Gastrocnemius medialis (tissue), 4 donors: ENCODE data around the gene HMGCL.

Source experiments
- POLR2A ChIP-seq, 2 donors: fragments of 450-650 bp; IDR thresholded peaks; one replicate each; pipeline ENCODE4 v1.6.1; 2017; ENCODE audit warnings: antibody characterized with exemption in 2 of 2, mild to moderate bottlenecking in 2 of 2, moderate library complexity in 2 of 2
- TF ChIP-seq, protein P1 (sequence below), 5 experiments: fragments of 450-650 bp in 3 of 5; fragments of 200-600 bp in 2 of 5; sonication (generic) in 2 of 5; IDR thresholded peaks in 4 of 5; conservative IDR thresholded peaks in 1 of 5; 1 replicate in 4 of 5; 2 replicates in 1 of 5; pipeline ENCODE4 v1.5.1; 2016 to 2019; ENCODE audit warnings: antibody characterized with exemption in 5 of 5, mild to moderate bottlenecking in 3 of 5, moderate library complexity in 3 of 5

GRCh38 chr1:23801876-23802275 lies 23.4 kb downstream of the HMGCL start:
- TF ChIP-seq, protein P1, sequence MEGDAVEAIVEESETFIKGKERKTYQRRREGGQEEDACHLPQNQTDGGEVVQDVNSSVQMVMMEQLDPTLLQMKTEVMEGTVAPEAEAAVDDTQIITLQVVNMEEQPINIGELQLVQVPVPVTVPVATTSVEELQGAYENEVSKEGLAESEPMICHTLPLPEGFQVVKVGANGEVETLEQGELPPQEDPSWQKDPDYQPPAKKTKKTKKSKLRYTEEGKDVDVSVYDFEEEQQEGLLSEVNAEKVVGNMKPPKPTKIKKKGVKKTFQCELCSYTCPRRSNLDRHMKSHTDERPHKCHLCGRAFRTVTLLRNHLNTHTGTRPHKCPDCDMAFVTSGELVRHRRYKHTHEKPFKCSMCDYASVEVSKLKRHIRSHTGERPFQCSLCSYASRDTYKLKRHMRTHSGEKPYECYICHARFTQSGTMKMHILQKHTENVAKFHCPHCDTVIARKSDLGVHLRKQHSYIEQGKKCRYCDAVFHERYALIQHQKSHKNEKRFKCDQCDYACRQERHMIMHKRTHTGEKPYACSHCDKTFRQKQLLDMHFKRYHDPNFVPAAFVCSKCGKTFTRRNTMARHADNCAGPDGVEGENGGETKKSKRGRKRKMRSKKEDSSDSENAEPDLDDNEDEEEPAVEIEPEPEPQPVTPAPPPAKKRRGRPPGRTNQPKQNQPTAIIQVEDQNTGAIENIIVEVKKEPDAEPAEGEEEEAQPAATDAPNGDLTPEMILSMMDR (IDR thresholded peaks at IDR 0.05 in 4 of 5, conservative IDR thresholded peaks at IDR 0.05 in 1 of 5) = no peak
- TF ChIP-seq POLR2A (IDR thresholded peaks at IDR 0.05) = no peak
